ENCODE measurements around the gene CPLX3.

CPLX3 gene

DNA sequence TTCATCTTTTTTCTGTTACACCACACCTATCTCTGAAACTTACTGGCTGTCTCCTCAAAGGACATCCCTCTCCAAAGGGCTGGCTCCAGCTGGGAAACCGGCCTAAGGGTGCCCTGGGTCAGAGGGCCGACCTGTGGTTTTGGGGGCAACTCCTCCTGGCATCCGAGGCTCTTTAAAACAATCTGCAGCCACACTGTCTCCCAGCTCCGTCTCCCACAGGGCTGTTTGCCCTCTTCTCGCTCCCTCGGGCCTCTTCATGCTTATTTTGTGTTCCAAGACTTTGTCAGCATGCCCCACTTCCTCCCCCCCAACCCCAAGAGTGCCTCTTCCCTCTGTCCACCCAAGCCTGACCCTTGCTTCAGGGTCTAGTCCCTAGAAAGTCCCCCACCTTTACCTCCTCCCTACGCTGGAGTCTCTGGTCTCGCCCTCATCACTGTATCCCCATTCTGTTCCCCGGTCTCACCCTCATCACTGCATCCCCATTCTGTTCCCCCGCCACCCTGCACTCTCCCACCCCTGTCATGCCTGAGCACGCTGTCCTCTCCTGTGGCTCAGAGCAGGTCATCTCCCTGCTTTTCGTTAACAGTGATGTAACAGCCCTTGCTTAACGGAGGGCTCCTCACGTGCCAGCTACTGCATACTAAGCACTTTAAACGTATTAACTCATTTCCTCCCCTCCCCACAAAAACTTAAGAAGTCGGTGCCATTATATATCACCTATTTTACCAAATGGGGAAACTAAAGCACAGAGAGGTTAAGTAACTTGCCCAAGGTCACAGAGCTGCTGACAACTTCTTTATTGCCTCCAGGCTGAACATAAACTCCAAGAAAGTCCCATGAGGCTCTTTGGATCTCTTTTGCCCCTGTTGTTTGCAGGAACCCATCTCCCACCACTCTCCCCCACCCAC is 45.6 kb upstream of the CPLX3 start:
- peak overlapping the region; percentile 63 for H3K4me3 ChIP-seq (ENCODE audit: low read depth, low read length)
- DNase-seq (ENCODE audit: low read depth): peak; percentile 92
- TF ChIP-seq MYC (IDR thresholded peaks at IDR 0.05; ENCODE audit: low read depth, low read length) (peak; percentile 92), POLR2A (IDR thresholded peaks at IDR 0.05; ENCODE audit: extremely low read depth, insufficient read length) (no peak)
- TF ChIP-seq, protein P1, sequence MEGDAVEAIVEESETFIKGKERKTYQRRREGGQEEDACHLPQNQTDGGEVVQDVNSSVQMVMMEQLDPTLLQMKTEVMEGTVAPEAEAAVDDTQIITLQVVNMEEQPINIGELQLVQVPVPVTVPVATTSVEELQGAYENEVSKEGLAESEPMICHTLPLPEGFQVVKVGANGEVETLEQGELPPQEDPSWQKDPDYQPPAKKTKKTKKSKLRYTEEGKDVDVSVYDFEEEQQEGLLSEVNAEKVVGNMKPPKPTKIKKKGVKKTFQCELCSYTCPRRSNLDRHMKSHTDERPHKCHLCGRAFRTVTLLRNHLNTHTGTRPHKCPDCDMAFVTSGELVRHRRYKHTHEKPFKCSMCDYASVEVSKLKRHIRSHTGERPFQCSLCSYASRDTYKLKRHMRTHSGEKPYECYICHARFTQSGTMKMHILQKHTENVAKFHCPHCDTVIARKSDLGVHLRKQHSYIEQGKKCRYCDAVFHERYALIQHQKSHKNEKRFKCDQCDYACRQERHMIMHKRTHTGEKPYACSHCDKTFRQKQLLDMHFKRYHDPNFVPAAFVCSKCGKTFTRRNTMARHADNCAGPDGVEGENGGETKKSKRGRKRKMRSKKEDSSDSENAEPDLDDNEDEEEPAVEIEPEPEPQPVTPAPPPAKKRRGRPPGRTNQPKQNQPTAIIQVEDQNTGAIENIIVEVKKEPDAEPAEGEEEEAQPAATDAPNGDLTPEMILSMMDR (IDR thresholded peaks at IDR 0.05; ENCODE audit: low read depth, low read length): no peak
- TF ChIP-seq, protein P2, sequence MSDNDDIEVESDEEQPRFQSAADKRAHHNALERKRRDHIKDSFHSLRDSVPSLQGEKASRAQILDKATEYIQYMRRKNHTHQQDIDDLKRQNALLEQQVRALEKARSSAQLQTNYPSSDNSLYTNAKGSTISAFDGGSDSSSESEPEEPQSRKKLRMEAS (IDR thresholded peaks at IDR 0.05; ENCODE audit: low read depth, low read length): peak; percentile 94

DNA sequence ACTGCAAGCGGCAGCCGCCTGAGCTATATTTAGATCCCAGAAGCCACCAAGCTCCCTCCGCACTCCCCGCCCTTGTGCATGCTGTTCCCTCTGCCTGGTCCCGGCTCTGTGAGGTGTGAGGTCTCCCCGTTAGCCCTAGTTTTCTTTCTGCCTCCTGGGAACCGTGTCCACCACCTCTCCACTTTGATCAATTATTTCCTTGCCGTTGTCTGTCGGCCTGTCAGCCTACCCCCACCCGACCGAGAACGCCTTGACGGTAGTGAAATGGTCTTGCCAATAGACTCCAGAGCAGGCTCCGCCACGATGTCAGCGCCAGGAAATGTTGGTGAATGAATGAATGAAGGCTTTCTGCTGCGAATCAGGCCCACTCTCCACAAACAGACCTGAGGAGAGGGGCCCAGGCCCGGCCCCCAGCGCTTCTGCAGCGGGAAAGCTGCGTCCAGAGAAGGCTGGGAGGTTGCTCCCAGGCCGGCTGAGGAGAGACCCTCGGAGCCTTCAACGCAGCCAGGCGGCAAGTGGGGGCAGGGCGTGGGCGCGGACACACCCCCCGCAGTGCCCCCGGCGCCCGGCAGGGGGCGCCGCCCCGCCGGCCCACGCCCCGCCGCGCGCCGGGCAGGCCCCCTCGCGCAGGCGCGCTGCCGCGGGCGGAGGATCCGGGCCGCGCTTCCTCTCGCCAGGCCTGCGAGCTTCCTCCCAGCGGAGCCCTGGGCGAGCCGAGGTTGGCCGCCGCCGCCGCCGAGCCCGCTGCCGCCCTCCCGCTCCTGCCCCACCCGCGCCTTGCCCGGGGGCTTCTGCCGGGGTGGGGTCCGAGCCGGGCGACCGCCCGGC is 44.8 kb upstream of the CPLX3 start, which contains the start of gene CSK:
TSS of gene CSK (plus strand) at position 650 of the 828 bp plus-strand sequence. CDS start 16,218 bp downstream, outside the sequence.
- peak within 1 kb of the TSS; percentile 92 for H3K4me3 ChIP-seq (ENCODE audit: low read depth, low read length)
- DNase-seq (ENCODE audit: low read depth): peak; percentile 85
- TF ChIP-seq, protein P1 (IDR thresholded peaks at IDR 0.05; ENCODE audit: low read depth, low read length): peak; percentile 47
- no peak for TF ChIP-seq POLR2A (IDR thresholded peaks at IDR 0.05; ENCODE audit: extremely low read depth, insufficient read length)
- TF ChIP-seq, protein P2 (IDR thresholded peaks at IDR 0.05; ENCODE audit: low read depth, low read length): peak; percentile 63
- peak; percentile 63; the same call in 1 of the 2 replicates for TF ChIP-seq MYC (IDR thresholded peaks at IDR 0.05; ENCODE audit: low read depth, low read length)

GRCh38 chr15:74782259-74783071 is 44.0 kb upstream of the CPLX3 start:
- peak; percentile 86 for DNase-seq (ENCODE audit: low read depth)
- TF ChIP-seq, protein P2 (IDR thresholded peaks at IDR 0.05; ENCODE audit: low read depth, low read length): no peak
- TF ChIP-seq POLR2A (IDR thresholded peaks at IDR 0.05; ENCODE audit: extremely low read depth, insufficient read length) (no peak), MYC (IDR thresholded peaks at IDR 0.05; ENCODE audit: low read depth, low read length) (no peak)
- TF ChIP-seq, protein P1 (IDR thresholded peaks at IDR 0.05; ENCODE audit: low read depth, low read length): no peak
- H3K4me3 ChIP-seq (ENCODE audit: low read depth, low read length): peak overlapping the region; percentile 92

GRCh38 chr15:74783072-74783807 is 43.2 kb upstream of the CPLX3 start:
- DNase-seq (ENCODE audit: low read depth): peak; percentile 87
- peak overlapping the region; percentile 92 for H3K4me3 ChIP-seq (ENCODE audit: low read depth, low read length)
- TF ChIP-seq POLR2A (IDR thresholded peaks at IDR 0.05; ENCODE audit: extremely low read depth, insufficient read length) (no peak), MYC (IDR thresholded peaks at IDR 0.05; ENCODE audit: low read depth, low read length) (peak; percentile 87)
- TF ChIP-seq, protein P1 (IDR thresholded peaks at IDR 0.05; ENCODE audit: low read depth, low read length): no peak
- TF ChIP-seq, protein P2 (IDR thresholded peaks at IDR 0.05; ENCODE audit: low read depth, low read length): peak; percentile 99

All from NB4 (cell line).